ENCODE data around the gene SLC19A3.

DNA sequence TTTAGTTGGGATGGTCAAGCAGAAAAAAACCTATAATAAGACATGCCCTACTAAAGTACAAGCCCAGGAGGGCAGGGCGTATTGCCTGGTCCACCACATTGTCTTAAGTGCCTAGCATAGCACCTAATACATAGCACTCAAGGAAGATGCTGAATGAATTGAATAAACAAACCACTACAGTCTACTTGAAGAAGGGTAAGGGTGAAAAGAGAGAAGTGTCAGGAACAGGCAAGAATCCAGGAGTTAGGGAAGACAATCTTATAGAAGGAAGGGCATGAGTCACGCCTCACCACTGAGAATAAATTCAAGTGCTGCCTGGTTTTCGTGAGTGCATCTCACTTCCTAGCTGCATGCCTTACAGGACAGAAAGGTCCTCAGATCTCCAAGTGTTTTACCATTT, 13.9 kb downstream of the SLC19A3 start:
- TF ChIP-seq, protein P1, sequence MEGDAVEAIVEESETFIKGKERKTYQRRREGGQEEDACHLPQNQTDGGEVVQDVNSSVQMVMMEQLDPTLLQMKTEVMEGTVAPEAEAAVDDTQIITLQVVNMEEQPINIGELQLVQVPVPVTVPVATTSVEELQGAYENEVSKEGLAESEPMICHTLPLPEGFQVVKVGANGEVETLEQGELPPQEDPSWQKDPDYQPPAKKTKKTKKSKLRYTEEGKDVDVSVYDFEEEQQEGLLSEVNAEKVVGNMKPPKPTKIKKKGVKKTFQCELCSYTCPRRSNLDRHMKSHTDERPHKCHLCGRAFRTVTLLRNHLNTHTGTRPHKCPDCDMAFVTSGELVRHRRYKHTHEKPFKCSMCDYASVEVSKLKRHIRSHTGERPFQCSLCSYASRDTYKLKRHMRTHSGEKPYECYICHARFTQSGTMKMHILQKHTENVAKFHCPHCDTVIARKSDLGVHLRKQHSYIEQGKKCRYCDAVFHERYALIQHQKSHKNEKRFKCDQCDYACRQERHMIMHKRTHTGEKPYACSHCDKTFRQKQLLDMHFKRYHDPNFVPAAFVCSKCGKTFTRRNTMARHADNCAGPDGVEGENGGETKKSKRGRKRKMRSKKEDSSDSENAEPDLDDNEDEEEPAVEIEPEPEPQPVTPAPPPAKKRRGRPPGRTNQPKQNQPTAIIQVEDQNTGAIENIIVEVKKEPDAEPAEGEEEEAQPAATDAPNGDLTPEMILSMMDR (IDR thresholded peaks at IDR 0.05), result no peak
- TF ChIP-seq POLR2A (IDR thresholded peaks at IDR 0.05) (no peak), EP300 (IDR thresholded peaks at IDR 0.05) (no peak)
